Cardiac muscle cell (in vitro differentiated cells and primary cell): ENCODE results near the gene ARHGEF16. TPM values are rescaled to one million over a fixed set of nuclear protein-coding genes. Genes with fewer than 3 reads are reported as not detected.
A peak's percentile ranks its signal among the peaks of the same experiment; 100 is the strongest.

Experiments used
- DNase-seq, 2 donors: peaks; one replicate each; pipeline versions ENCODE4 v3.0.0 to v3.0.0-alpha.2; 2010 to 2017; ENCODE audit warnings: low read depth in 1 of 2, low spot score in 1 of 2
- H3K27ac ChIP-seq: fragments of 200-600 bp; sonication (generic); 2 replicates; pipeline ENCODE4 v1.5.1; 2016
- H3K27me3 ChIP-seq: fragments of 200-600 bp; sonication (generic); 2 replicates; pipeline ENCODE4 v1.6.0; 2016; ENCODE audit warnings: control low read depth
- H3K36me3 ChIP-seq: fragments of 200-600 bp; sonication (generic); 2 replicates; pipeline ENCODE4 v1.5.1; 2016; ENCODE audit warnings: control low read depth
- H3K4me1 ChIP-seq: fragments of 200-600 bp; sonication (generic); 2 replicates; pipeline ENCODE4 v1.8.1; 2017; ENCODE audit warnings: low read depth, mild to moderate bottlenecking, mixed run types
- H3K4me3 ChIP-seq: fragments of 200-600 bp; sonication (generic); 2 replicates; pipeline ENCODE4 v1.5.1; 2016; ENCODE audit warnings: mild to moderate bottlenecking
- H3K9me3 ChIP-seq: fragments of 200-600 bp; sonication (generic); 2 replicates; pipeline ENCODE4 v1.5.1; 2017; ENCODE audit warnings: low read depth, mild to moderate bottlenecking, control low read depth
- CTCF ChIP-seq: IDR thresholded peaks from 2 replicates; pipeline ENCODE4 v1.5.1; 2012; ENCODE audit warnings: low read depth, mild to moderate bottlenecking, low read length
- polyA plus RNA-seq: library from polyadenylated mRNA; unstranded; fragments of >200 nt; fragmentation: Nextera tagmentation; extraction: Ambion mirVana; gene quantifications from 2 replicates; pipeline ENCODE4 v1.2.1, GENCODE V29; 2016
- total RNA-seq: library from RNA; depleted of rRNA; stranded (reverse); fragments of >200 nt; gene quantifications from 2 replicates; pipeline ENCODE4 v1.2.3, GENCODE V29; 2016

ARHGEF16 gene
- total and polyA plus RNA-seq, 2 experiments from 2014 or later: 6.0 to 11.8 TPM

GRCh38 chr1:3459940-3460671 lies 5.6 kb downstream of the ARHGEF16 start:
- Histone ChIP-seq H3K9me3 (no peaks in the 10 kb centered on the region), H3K27me3 (no peaks in the 10 kb centered on the region), H3K27ac (peak overlapping the region; percentile 67), H3K36me3 (no peaks in the 10 kb centered on the region), H3K4me3 (no peak overlapping the region), H3K4me1 (no peaks in the 10 kb centered on the region)
- TF ChIP-seq CTCF: no peak
- DNase-seq: peak in 1 of 2 donors; percentile 20

DNA sequence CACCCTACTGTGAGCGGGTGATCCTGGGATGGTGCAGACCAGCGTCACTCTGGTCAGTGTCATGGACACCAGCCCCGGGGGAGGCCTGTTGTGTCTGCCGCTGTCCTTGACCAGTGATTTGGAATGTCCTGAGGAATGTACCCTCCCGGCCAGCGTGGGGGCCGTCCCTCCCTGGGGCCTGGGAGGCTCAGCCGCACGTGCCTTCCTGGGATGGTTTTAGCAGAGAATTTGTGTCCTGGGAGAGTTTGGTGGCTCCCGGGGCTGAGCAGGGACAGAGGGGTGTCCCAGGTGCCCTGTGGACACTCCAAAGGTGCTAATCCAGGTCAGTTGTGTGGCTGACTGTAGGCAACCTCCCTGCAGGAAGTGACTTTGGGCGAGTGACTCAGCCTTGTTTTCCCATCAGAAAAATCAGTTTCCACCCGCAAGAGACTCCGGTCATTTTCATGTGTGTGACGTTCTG lies 6.2 kb downstream of the ARHGEF16 start:
- Histone ChIP-seq H3K27me3 (no peaks in the 10 kb centered on the region), H3K4me3 (no peak overlapping the region), H3K9me3 (no peaks in the 10 kb centered on the region), H3K27ac (peak overlapping the region; percentile 67), H3K4me1 (no peaks in the 10 kb centered on the region), H3K36me3 (no peaks in the 10 kb centered on the region)
- peak; percentile 19 to 46 for DNase-seq
- TF ChIP-seq CTCF: no peak

DNA sequence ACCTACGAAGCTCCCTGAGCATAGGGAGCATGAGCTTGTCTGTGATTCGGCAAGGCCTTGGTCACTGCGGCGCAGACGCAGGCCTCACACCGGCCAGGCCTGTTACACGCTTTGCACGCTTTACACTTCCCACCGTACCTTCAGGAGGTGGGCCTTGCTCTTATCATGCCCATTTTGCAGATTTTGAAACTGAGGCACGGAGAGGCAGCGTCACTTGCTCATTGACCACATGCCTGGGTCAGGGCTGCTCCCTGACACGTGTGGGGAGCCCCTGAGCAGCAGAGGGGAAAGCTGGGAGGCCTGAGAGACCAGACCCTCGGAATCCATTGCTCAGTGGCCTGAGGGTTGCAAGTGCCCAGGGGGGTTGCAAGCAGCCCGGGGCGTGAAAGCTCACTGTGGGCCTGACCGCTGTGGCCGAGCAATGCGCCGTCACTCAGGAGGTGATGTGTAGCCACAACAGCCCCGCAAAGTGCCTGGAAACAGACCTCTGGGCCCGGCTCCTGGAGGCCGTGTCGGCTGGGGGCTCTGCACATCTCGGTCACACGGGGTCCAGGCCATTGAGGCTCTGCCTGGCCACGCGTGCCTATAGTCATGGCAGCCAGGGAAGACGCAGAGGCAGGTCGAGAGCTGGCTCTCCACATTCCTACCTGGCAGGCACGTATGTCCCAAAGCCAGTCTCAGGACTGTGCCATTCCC lies 6.9 kb downstream of the ARHGEF16 start:
- no peak for DNase-seq
- TF ChIP-seq CTCF: no peak
- H3K4me3 ChIP-seq: no peak overlapping the region
- no peak overlapping the region for H3K27ac ChIP-seq
- H3K36me3 ChIP-seq: no peaks in the 10 kb centered on the region
- H3K4me1 ChIP-seq: no peaks in the 10 kb centered on the region
- no peaks in the 10 kb centered on the region for H3K9me3 ChIP-seq
- no peaks in the 10 kb centered on the region for H3K27me3 ChIP-seq

DNA sequence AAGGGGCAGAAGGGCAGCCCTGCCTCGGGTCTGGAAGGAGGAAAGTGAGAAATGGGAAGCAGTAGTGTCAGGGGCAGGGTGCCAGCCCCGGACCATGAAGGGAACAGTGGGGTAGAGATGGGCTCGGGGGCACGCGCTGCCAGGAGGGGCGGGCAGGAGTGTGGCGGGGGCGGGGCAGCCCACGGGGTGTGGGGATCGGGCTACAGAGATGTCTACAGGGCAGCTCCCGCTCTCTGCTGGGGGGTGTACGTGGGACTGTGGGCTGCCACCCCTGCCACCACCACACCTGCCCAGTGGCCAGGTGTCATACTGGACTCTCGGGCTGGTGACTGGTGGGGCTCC lies 7.4 kb downstream of the ARHGEF16 start:
- Histone ChIP-seq H3K9me3 (no peaks in the 10 kb centered on the region), H3K36me3 (no peaks in the 10 kb centered on the region), H3K27me3 (no peaks in the 10 kb centered on the region), H3K4me1 (no peaks in the 10 kb centered on the region), H3K4me3 (no peak overlapping the region), H3K27ac (no peak overlapping the region)
- no peak for TF ChIP-seq CTCF
- no peak for DNase-seq

DNA sequence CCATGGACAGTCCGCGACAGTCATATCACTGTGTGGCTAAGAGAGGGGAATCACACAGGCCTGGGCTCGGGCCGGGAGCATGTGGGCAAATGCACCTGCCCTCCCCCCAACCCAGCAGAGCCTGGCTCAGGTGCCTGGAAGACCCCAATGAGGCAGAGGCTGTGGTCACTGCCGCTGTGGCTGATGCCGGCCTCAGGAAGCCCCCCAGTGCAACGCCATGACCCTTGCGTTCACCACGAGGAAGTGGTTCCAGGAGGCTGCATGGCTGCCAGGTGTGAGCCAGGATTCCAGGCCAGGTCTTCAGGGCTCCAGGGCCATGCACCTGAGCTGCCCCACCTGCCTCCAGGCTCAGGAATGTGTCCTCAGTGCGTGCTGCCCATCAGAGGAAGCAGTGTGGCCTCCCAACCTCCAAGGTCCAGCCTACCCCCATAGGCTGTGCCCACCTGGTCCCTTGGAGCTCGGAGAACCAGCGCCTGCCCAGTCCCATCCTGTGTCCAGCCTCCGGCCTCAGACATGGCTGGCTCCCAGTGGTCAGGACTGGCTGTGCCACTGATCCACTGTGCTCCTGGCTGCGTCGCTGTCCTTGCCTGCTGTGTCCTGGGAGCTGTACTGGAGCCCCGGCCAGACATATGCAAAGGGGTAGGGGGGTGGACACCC lies 8.0 kb downstream of the ARHGEF16 start:
- H3K4me3 ChIP-seq: no peak overlapping the region
- no peaks in the 10 kb centered on the region for H3K4me1 ChIP-seq
- no peak for DNase-seq
- H3K27ac ChIP-seq: no peak overlapping the region
- no peak for TF ChIP-seq CTCF
- H3K9me3 ChIP-seq: no peaks in the 10 kb centered on the region
- H3K36me3 ChIP-seq: no peaks in the 10 kb centered on the region
- H3K27me3 ChIP-seq: no peaks in the 10 kb centered on the region
